Left cardiac atrium (tissue), 4 donors: ENCODE results near the gene NAPSA. TPM values are rescaled to one million over a fixed set of nuclear protein-coding genes. Genes with fewer than 3 reads are reported as not detected.

ENCODE experiments used
- ATAC-seq, 2 donors: fragments of 200-7000 bp; cut with Tn5 transposase; one replicate each; pipeline ENCODE4 v1.9.1; 2020; ENCODE audit warnings: mild to moderate bottlenecking in 2 of 2, moderate library complexity in 2 of 2
- DNase-seq: peaks from one replicate; pipeline ENCODE4 v3.0.0-alpha.2; 2020
- intact Hi-C, 2 donors: fragments of 100-400 bp; cut with DNase I; formaldehyde crosslinking; loops; one replicate each; pipeline versions ENCODE4 v1.14.1 to v1.15.1; 2022 to 2023
- total RNA-seq, 2 donors: library from RNA; stranded (reverse); fragmentation: NEBNext Ultra II Directional; extraction: Animal tissue kit (Norgen Biotek cat#: 25700); gene quantifications; one replicate each; pipeline ENCODE4 v1.2.1, GENCODE V29; 2021
- donor health status: DM: no; HTN: yes; CAD: no.
- donor health status: DM: no; HTN: yes; CAD: no; lungs with severe emphysema.
- donor health status: DM: yes; HTN: yes; CAD: no.
- donor health status: Dilated cardiomyopathy.

NAPSA gene
- total RNA-seq, 2 donors from 2014 or later: 0.47 to 0.97 TPM

GRCh38 chr19:50309396-50310125, 55.9 kb downstream of the NAPSA start:
- no peak for ATAC-seq
- intact Hi-C loops: no loop called here
- no peak for DNase-seq

- DNase-seq: no peak
- ATAC-seq: no peak
- intact Hi-C loops: no loop called here
These were observed 56.4 kb downstream of the NAPSA start for GRCh38 chr19:50308991-50309390.

Other genes starting within 250 kb of the NAPSA start
- not detected for gene IZUMO2, start 202.4 kb downstream of the NAPSA start, total RNA-seq
- gene MYH14, start 162.0 kb downstream of the NAPSA start, total RNA-seq: 10 to 100 TPM; 55.7 to 67.7 TPM
- gene KCNC3, start 36.3 kb downstream of the NAPSA start, total RNA-seq: 1 to 10 TPM; 2.7 to 4.0 TPM
- 10 to 100 TPM; 59.3 to 70.0 TPM for gene NR1H2, start 10.8 kb upstream of the NAPSA start, total RNA-seq
- gene POLD1, start 18.7 kb upstream of the NAPSA start, total RNA-seq: 10 to 100 TPM; 12.0 to 13.4 TPM
- gene SPIB, start 53.3 kb upstream of the NAPSA start, total RNA-seq: not detected
- not detected for gene MYBPC2, start 67.3 kb upstream of the NAPSA start, total RNA-seq
- 10 to 100 TPM; 82.3 to 96.9 TPM for gene EMC10, start 110.9 kb upstream of the NAPSA start, total RNA-seq
- 1 to 10 TPM; 1.4 to 1.5 TPM for gene GARIN5A, start 111.2 kb upstream of the NAPSA start, total RNA-seq
- 10 to 100 TPM; 27.3 to 36.7 TPM for gene JOSD2, start 145.6 kb upstream of the NAPSA start, total RNA-seq
- not detected for gene ASPDH, start 148.3 kb upstream of the NAPSA start, total RNA-seq
- gene LRRC4B, start 202.8 kb upstream of the NAPSA start, total RNA-seq: 1 to 10 TPM; 1.4 to 2.9 TPM